ENCODE results near the gene PLK2. TPM values are rescaled to one million over a fixed set of nuclear protein-coding genes. Genes with fewer than 3 reads are reported as not detected.

The PLK2 gene
- polyA plus RNA-seq, 3 donors = 6.0 to 27.2 (median 24.2) TPM

- no peak overlapping the region for H3K27ac ChIP-seq (ENCODE audit: low read depth, low read length)
- WGBS, 3 donors = 82 to 97% (median 84%) methylated on average over 1 of the region's 1 CpG
Measured at GRCh38 chr5:58454025-58454424, 5.9 kb downstream of the PLK2 start.

GRCh38 chr5:58453306-58453705 is 6.6 kb downstream of the PLK2 start:
- H3K27ac ChIP-seq (ENCODE audit: low read depth, low read length) = no peak overlapping the region

DNA sequence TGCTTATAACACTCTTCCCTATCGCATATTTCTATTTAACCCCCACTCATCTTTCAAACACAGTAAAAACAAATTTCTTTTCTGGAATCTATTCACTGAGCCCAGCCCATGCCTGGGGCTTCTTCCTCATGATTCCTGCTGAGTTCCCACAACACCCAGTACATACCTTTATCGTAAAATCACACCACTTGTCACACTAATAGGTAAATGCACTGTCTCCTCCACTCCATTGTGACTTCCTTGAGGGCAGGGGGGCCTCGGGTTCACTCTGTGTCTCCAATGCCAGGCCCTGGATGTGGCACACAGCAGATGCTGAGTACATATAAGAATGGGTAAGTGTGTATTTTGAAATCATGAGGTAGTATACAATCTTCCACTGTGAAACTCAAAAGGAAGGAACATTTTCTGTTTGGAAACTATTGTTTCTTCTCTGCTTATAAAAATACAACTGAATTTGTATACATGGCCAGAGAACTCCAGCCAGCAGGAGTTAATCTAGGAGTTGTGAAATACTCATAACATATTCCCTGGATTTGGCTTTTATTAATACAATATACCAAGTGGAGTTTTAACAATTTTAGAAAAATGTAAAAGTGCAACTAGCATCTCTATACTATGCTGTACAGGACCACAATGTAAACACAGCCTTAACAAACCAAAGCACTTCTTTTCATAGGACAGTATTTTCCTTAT is 7.2 kb downstream of the PLK2 start:
- WGBS, 3 donors = 89 to 93% (median 92%) methylated on average over 3 of the region's 3 CpGs
- H3K27ac ChIP-seq (ENCODE audit: low read depth, low read length) = no peak overlapping the region

DNA sequence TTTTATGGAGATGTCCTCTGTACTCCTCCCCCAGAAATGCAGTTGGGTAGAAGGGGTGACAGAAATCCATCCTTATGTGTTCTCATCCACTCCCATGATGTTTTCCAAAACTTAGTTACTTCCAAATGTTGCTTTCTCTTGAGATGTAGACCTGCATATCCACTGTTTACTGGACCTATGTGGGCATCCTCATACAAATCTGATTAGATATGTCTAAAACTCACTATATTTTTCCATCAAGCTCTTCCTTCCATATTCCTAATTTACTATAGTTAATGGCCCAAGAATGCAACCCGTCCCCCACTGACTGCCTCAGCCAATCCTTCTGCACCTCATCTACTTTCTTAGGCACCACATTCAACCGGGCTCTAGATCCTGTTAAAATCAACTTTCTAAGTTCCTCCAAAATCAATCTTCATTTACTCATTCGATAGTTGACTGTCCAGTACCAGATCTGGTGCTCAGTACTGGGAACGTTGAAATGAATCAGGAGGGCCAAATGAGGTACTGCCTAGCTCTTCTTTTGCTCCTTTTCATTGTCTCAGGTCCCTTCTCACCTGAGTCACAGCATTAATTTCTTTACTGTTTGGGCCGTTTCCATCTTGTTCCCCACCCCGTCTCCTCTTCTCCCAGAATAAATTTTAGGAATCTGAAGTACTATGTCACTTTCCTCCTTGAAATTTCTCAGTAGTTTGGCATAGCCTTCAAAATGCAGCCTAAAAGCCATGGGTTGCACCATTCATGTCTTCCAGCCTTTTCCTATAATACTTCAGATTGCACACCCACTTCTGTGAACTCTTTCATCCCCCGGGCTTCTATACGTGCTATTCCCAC is 7.9 kb downstream of the PLK2 start:
- H3K27ac ChIP-seq (ENCODE audit: low read depth, low read length) = no peak overlapping the region
- WGBS, 3 donors = 91 to 93% (median 92%) methylated on average over 8 of the region's 8 CpGs

DNA sequence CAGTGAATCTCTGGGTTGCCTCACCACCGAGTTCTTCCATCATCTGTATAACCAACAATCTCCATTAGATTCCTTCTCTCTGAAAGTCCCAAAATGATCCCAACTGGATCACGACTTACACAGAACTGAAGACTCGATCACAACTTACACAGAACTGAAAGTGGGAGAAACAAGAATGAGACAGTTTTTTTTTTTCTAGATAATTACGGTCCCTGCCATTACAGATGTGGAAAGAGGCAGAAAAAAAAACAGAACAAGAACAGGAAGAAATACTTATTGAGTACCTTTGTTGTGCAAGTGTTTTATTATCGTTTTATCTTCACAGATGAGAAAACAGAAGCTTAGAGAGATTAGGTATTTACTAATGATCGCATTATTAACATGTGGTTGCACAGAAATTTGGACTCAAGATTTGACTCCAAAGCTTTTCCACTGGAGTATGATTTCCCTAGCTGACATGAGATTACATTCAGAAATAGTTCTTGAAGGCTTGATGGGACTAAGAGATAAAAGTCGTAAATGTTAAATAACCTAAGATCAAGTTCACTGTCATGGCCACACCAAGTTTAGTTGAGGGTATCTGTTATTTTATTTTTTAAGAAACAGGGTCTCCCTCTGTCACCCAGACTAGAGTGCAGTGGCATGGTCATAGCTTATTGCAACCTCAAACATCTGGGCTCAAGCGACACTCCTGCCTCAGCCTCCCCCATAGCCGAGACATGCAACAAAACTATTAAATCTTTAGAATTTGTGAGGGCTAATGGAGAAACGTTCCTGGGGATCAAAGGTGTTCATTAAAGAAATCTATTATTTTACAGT is 8.9 kb downstream of the PLK2 start:
- WGBS, 3 donors = 67 to 76% (median 71%) methylated on average over 10 of the region's 10 CpGs
- no peak overlapping the region for H3K27ac ChIP-seq (ENCODE audit: low read depth, low read length)

DNA sequence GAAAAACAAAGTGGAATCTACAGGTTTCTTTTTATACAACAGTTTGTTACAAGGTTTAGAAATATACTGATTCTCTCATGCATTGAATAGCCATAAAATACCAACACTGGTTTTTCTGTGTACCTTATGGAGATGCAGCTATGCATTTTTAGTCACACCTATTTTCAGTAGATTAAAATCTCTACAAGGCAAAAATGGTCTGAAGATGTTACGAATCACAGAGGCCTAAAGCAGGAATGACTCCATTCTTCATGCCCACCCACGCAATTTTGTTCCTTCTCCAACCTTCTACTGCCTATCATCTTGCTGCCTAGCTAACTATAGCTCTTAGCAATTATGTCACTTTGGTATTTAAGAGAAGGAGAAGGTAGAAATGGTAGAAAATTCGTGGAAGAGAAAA is 9.9 kb downstream of the PLK2 start:
- H3K27ac ChIP-seq (ENCODE audit: low read depth, low read length) = no peak overlapping the region
- 86 to 93% (median 91%) methylated on average over 3 of the region's 3 CpGs for WGBS, 3 donors

- 74 to 86% (median 82%) methylated on average over 2 of the region's 2 CpGs for WGBS, 3 donors
- H3K27ac ChIP-seq (ENCODE audit: low read depth, low read length) = no peak overlapping the region
Measured at GRCh38 chr5:58447226-58447625, 12.7 kb downstream of the PLK2 start.

DNA sequence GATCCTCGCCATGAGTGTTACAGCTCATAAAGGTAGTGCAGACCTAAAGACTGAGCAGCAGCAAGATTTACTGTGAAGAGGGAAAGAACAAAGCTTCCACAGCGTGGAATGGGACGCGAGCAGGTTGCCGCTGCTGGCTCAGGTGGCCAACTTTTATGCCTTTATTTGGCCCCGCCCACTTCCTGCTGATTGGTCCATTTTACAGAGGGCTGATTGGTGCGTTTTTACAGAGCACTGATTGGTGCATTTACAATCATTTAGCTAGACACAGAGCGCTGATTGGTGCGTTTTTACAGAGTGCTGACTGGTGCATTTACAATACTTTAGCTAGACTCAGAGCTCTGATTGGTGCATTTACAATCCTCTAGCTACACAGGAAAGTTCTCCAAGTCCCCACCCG is 13.9 kb downstream of the PLK2 start:
- no peak overlapping the region for H3K27ac ChIP-seq (ENCODE audit: low read depth, low read length)
- WGBS, 3 donors = 87 to 92% (median 89%) methylated on average over 10 of the region's 10 CpGs

DNA sequence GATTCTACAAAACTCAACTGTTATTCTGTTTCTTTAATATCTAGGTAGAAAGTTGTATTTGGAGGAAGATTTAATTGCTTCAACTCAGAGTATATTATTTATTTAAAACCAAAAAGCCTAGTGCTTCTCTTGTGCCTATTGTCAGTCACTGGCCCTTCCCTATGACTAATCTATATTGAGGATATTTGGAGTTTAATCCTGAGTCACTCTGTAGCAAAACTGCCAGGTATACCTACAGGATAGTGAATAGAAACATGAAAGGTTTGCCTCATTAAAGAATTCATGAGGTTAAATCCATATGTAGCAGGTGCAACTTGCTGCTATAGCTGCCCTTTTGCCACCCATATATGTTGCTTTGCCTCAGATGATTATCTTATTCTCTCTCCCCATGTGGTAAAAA is 15.1 kb downstream of the PLK2 start:
- H3K27ac ChIP-seq (ENCODE audit: low read depth, low read length) = no peak overlapping the region

GRCh38 chr5:58440901-58441460 is 18.9 kb downstream of the PLK2 start:
- H3K27ac ChIP-seq (ENCODE audit: low read depth, low read length) = no peak overlapping the region
- 19 to 50% (median 49%) methylated on average over 3 of the region's 3 CpGs for WGBS, 3 donors

GRCh38 chr5:58439094-58439644 is 20.7 kb downstream of the PLK2 start:
- WGBS, 3 donors = 75 to 88% (median 87%) methylated on average over 5 of the region's 5 CpGs
- H3K27ac ChIP-seq (ENCODE audit: low read depth, low read length) = no peak overlapping the region

GRCh38 chr5:58437661-58438060 is 22.2 kb downstream of the PLK2 start:
- 89 to 95% (median 91%) methylated on average over 3 of the region's 3 CpGs for WGBS, 3 donors
- H3K27ac ChIP-seq (ENCODE audit: low read depth, low read length) = no peak overlapping the region

GRCh38 chr5:58431832-58432231 is 28.1 kb downstream of the PLK2 start:
- H3K27ac ChIP-seq (ENCODE audit: low read depth, low read length) = no peak overlapping the region
- WGBS, 3 donors = 78 to 87% (median 86%) methylated on average over 2 of the region's 2 CpGs

DNA sequence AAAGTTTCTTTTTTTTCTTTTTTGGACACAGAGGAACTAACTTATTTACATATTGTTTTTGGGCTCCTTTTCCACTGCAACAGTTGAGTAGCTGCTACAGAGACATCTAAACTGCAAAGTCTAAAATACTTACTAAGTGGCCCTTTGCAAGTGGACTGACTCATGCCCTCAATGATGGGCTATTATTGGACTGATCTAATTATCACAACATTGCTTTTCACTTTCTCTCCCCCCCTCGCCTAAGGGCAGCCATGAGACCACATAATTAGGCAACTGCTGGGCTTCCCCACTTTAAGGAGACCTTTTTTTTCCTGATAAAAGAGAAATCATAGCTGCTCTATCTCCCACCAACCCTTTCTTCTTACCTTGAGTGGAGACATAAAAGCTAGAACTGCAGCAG is 47.0 kb downstream of the PLK2 start:
- 68 to 96% (median 82%) methylated on average over 1 of the region's 1 CpG for WGBS, 3 donors
- H3K27ac ChIP-seq (ENCODE audit: low read depth, low read length) = no peak overlapping the region

DNA sequence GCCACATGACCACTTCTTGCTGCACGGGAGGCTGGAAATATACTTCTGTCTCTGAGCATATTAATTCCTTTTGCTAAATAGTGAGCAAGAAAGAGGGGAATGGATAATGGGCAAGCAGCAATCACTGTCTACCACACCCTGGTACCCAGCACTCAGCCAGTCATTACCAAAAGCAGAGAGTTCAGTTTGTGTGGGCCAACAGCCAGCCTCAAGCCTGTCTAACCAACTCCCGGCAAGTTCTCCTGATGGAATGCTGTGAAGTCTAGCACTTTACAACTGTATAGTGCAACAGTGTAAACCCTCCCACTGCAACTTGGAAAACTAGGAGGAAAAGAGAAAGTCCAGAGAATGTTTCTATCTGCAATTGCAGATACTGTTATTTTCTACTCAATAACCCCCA is 47.8 kb downstream of the PLK2 start:
- H3K27ac ChIP-seq (ENCODE audit: low read depth, low read length) = no peak overlapping the region
- 76 to 93% (median 88%) methylated on average over 2 of the region's 2 CpGs for WGBS, 3 donors

DNA sequence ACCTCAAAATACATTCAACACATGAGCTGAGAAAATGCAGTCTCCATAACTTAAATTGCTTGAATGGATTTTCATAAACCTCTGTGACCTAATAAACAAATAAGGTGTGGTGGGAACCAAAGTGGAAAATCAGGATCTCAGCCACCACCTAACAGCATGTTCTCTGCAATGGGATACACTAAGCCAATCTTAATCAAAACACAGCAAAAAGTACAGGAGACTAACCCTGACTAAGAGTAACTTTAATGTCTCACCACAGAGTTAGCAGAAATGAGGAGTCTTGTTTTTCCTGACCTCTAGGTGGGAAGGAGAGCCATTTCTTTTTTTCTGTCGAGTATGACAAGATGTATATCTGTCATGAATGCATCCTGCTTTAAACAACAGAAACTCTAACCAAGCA is 48.5 kb downstream of the PLK2 start:
- 56 to 80% (median 67%) methylated on average over 1 of the region's 1 CpG for WGBS, 3 donors
- H3K27ac ChIP-seq (ENCODE audit: low read depth, low read length) = no peak overlapping the region

GRCh38 chr5:58410441-58410840 is 49.4 kb downstream of the PLK2 start:
- WGBS, 3 donors = 56 to 80% (median 58%) methylated on average over 2 of the region's 2 CpGs
- H3K27ac ChIP-seq (ENCODE audit: low read depth, low read length) = no peak overlapping the region

GRCh38 chr5:58407042-58407719 is 52.7 kb downstream of the PLK2 start:
- H3K27ac ChIP-seq (ENCODE audit: low read depth, low read length) = no peak overlapping the region
- WGBS, 3 donors = 83 to 92% (median 89%) methylated on average over 1 of the region's 1 CpG

Data from adipose tissue (tissue), 3 donors.